ENCODE measurements around the gene NUP93. TPM values are rescaled to one million over a fixed set of nuclear protein-coding genes. Genes with fewer than 3 reads are reported as not detected.
A peak's percentile ranks its signal among the peaks of the same experiment; 100 is the strongest.

The NUP93 gene
- total RNA-seq, 2 donors from 2014 or later = 146 to 149 TPM

- Mint-ChIP-seq H3K9me3 (no peaks in the 10 kb centered on the region), H3K27me3 (ENCODE audit: insufficient read depth) (peaks cover 6% of the 10 kb centered on the region), H3K4me3 (no peak overlapping the region), H3K4me1 (peaks cover 11% of the 10 kb centered on the region), H3K27ac (no peak overlapping the region), H3K36me3 (ENCODE audit: low read depth) (no peaks in the 10 kb centered on the region)
- DNase-seq = peak; percentile 51
- H3K4me1 ChIP-seq (ENCODE audit: control insufficient read depth, insufficient read depth, low read length) = no peaks in the 10 kb centered on the region
- H3K27ac ChIP-seq (ENCODE audit: low read depth, low read length) = no peak overlapping the region
- H3K9ac ChIP-seq (ENCODE audit: extremely low read depth, low read length, poor library complexity, severe bottlenecking) = no peak overlapping the region
- H3K36me3 ChIP-seq (ENCODE audit: control insufficient read depth, insufficient read depth, low read length) = no peaks in the 10 kb centered on the region
- H3K9me3 ChIP-seq (ENCODE audit: control insufficient read depth, low read length) = no peaks in the 10 kb centered on the region
- no peak overlapping the region for H3K4me3 ChIP-seq (ENCODE audit: low read length)
- WGBS, 2 experiments (ENCODE audit: insufficient coverage in 1 of 2, insufficient read length in 1 of 2) = 83 to 87% methylated on average over 9 to 13 of the region's 13 CpGs
- H3K27me3 ChIP-seq (ENCODE audit: control insufficient read depth, insufficient read depth, low read length, poor library complexity, severe bottlenecking) = no peaks in the 10 kb centered on the region
- TF ChIP-seq CTCF (conservative IDR thresholded peaks at IDR 0.05) = no peak
Measured at GRCh38 chr16:56708525-56709442, 21.1 kb upstream of the NUP93 start.

GRCh38 chr16:56709443-56710040 lies 20.4 kb upstream of the NUP93 start:
- Histone ChIP-seq H3K9me3 (ENCODE audit: control insufficient read depth, low read length) (no peaks in the 10 kb centered on the region), H3K36me3 (ENCODE audit: control insufficient read depth, insufficient read depth, low read length) (no peaks in the 10 kb centered on the region), H3K27me3 (ENCODE audit: control insufficient read depth, insufficient read depth, low read length, poor library complexity, severe bottlenecking) (no peaks in the 10 kb centered on the region), H3K9ac (ENCODE audit: extremely low read depth, low read length, poor library complexity, severe bottlenecking) (no peak overlapping the region), H3K27ac (ENCODE audit: low read depth, low read length) (no peak overlapping the region), H3K4me1 (ENCODE audit: control insufficient read depth, insufficient read depth, low read length) (no peaks in the 10 kb centered on the region), H3K4me3 (ENCODE audit: low read length) (no peak overlapping the region)
- no peak for DNase-seq
- Mint-ChIP-seq H3K4me3 (no peak overlapping the region), H3K27ac (no peak overlapping the region), H3K27me3 (ENCODE audit: insufficient read depth) (peaks cover 6% of the 10 kb centered on the region), H3K4me1 (peaks cover 11% of the 10 kb centered on the region), H3K36me3 (ENCODE audit: low read depth) (no peaks in the 10 kb centered on the region), H3K9me3 (no peaks in the 10 kb centered on the region)
- 84% methylated on average over 4 of the region's 4 CpGs; no CpG with 5 or more reads in 1 of the 2 experiments for WGBS, 2 experiments (ENCODE audit: insufficient coverage in 1 of 2, insufficient read length in 1 of 2)
- TF ChIP-seq CTCF (conservative IDR thresholded peaks at IDR 0.05) = no peak

- whole genome bisulfite sequencing, 2 experiments (ENCODE audit: insufficient coverage in 1 of 2, insufficient read length in 1 of 2) = 87 to 89% methylated on average over 3 of the region's 3 CpGs
- peaks cover 6% of the 10 kb centered on the region for H3K27me3 Mint-ChIP-seq (ENCODE audit: insufficient read depth)
- no peak for DNase-seq
- H3K9me3 ChIP-seq (ENCODE audit: control insufficient read depth, low read length) = no peaks in the 10 kb centered on the region
- no peaks in the 10 kb centered on the region for H3K36me3 Mint-ChIP-seq (ENCODE audit: low read depth)
- no peak overlapping the region for H3K27ac ChIP-seq (ENCODE audit: low read depth, low read length)
- TF ChIP-seq CTCF (conservative IDR thresholded peaks at IDR 0.05) = no peak
- H3K9me3 Mint-ChIP-seq = no peaks in the 10 kb centered on the region
- no peak overlapping the region for H3K4me3 Mint-ChIP-seq
- H3K36me3 ChIP-seq (ENCODE audit: control insufficient read depth, insufficient read depth, low read length) = no peaks in the 10 kb centered on the region
- no peak overlapping the region for H3K27ac Mint-ChIP-seq
- no peak overlapping the region for H3K4me3 ChIP-seq (ENCODE audit: low read length)
- H3K27me3 ChIP-seq (ENCODE audit: control insufficient read depth, insufficient read depth, low read length, poor library complexity, severe bottlenecking) = no peaks in the 10 kb centered on the region
- H3K9ac ChIP-seq (ENCODE audit: extremely low read depth, low read length, poor library complexity, severe bottlenecking) = no peak overlapping the region
- no peaks in the 10 kb centered on the region for H3K4me1 ChIP-seq (ENCODE audit: control insufficient read depth, insufficient read depth, low read length)
- peaks cover 11% of the 10 kb centered on the region for H3K4me1 Mint-ChIP-seq
Measured at GRCh38 chr16:56710181-56710737, 19.7 kb upstream of the NUP93 start.
